ENCODE data around the gene LCN6.

GRCh38 chr9:136725612-136726011 is 22.7 kb downstream of the LCN6 start:
- TF ChIP-seq CTCF (IDR thresholded peaks at IDR 0.05) (no peak), EZH2 (IDR thresholded peaks at IDR 0.05; ENCODE audit: borderline replicate concordance, insufficient read depth, low read depth, low read length, poor library complexity, severe bottlenecking) (no peak)
